ENCODE measurements around the gene SPON1.

DNA sequence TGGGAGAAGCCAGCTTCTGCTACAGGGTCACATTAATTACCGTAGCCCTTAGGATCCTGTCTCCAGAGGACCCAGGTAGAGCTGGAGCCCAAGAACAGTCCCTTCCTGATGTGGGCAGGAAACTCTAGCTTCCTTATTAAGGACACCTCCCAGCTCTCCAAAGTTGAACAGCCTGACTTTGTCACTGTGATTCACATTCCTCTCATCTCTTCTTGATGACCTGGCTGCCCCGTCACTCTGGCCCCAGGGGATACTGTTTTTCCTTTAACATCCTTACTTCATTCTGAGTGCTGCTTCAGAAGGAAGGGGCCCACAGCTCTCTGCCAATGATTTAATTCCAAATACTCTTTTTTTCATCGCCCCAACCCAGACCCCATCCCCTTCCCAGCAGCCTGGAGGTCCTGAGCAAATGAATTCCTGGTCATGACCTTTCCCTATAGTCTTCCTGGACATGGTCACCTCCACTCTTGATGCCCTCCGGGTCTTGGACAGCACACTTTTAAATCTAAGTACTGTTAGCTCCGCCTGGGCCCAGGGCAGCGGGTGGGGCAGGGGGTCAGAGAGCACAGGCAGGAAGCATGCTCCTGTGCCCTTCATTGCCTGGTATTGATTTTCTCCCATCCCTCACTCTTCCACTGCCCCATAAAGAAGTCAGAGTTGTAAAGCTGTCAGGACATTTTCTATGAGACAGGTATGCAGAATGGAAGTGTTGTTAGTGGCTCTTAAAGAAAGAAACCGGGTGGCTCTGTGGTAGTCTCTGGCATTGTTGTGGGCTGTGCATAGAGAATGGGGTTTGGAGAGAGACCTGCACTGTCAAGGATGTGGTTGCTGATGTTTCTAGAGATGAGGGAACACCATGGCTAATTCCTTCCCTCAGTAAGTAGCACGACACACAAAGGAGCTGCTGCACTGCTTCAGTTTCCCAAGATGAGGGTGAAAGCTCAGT, 22.3 kb upstream of the SPON1 start:
- TF ChIP-seq, protein P1, sequence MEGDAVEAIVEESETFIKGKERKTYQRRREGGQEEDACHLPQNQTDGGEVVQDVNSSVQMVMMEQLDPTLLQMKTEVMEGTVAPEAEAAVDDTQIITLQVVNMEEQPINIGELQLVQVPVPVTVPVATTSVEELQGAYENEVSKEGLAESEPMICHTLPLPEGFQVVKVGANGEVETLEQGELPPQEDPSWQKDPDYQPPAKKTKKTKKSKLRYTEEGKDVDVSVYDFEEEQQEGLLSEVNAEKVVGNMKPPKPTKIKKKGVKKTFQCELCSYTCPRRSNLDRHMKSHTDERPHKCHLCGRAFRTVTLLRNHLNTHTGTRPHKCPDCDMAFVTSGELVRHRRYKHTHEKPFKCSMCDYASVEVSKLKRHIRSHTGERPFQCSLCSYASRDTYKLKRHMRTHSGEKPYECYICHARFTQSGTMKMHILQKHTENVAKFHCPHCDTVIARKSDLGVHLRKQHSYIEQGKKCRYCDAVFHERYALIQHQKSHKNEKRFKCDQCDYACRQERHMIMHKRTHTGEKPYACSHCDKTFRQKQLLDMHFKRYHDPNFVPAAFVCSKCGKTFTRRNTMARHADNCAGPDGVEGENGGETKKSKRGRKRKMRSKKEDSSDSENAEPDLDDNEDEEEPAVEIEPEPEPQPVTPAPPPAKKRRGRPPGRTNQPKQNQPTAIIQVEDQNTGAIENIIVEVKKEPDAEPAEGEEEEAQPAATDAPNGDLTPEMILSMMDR (IDR thresholded peaks at IDR 0.05) = no peak
- TF ChIP-seq EZH2 (IDR thresholded peaks at IDR 0.05; ENCODE audit: borderline replicate concordance, insufficient read depth, low read depth, low read length, poor library complexity, severe bottlenecking) = no peak

All from B cell (primary cell).